Myometrial cell (primary cell): Measurements from ENCODE around the gene CALCOCO2. TPM values are rescaled to one million over a fixed set of nuclear protein-coding genes. Genes with fewer than 3 reads are reported as not detected.

Experiments used
- total RNA-seq: library from RNA; depleted of rRNA; stranded (reverse); fragments of >200 nt; gene quantifications from 2 replicates; pipeline ENCODE4 v1.2.3, GENCODE V29; 2015

Gene CALCOCO2
- total RNA-seq: 48.9 and 54.5 TPM in 2 replicates

GRCh38 chr17:48830840-48831548 lies at the start of gene CALCOCO2:
Gene CALCOCO2, plus strand, starts transcription at chr17:48831035. Its CDS starts 10,673 bp downstream, at chr17:48841708.

GRCh38 chr17:48816774-48817590 lies 13.9 kb upstream of the CALCOCO2 start, which contains the start of gene TTLL6:
Gene TTLL6, minus strand, starts transcription at chr17:48817229. Its CDS starts 157 bp downstream, at chr17:48817072.

GRCh38 chr17:48908047-48908843 lies 77.4 kb downstream of the CALCOCO2 start, which contains the start of gene UBE2Z:
Gene UBE2Z, plus strand, starts transcription at chr17:48908407. Its CDS starts 97 bp downstream, at chr17:48908504.

Other genes starting within 250 kb of the CALCOCO2 start
- gene HOXB3, start 240.8 kb upstream of the CALCOCO2 start, total RNA-seq: 5.5 and 6.4 TPM in 2 replicates
- gene HOXB5, start 237.3 kb upstream of the CALCOCO2 start, total RNA-seq: 0.18 TPM in 1 of 2 replicates, not detected in the other
- gene HOXB6, start 226.0 kb upstream of the CALCOCO2 start, total RNA-seq: 2.8 and 11.0 TPM in 2 replicates
- 7.1 and 7.8 TPM in 2 replicates for gene HOXB7, start 220.0 kb upstream of the CALCOCO2 start, total RNA-seq
- not detected in 2 replicates for gene HOXB8, start 215.7 kb upstream of the CALCOCO2 start, total RNA-seq
- gene HOXB9, start 204.7 kb upstream of the CALCOCO2 start, total RNA-seq: 0.71 TPM in 1 of 2 replicates, not detected in the other
- gene PRAC1, start 108.5 kb upstream of the CALCOCO2 start, total RNA-seq: not detected in 2 replicates
- not detected in 2 replicates for gene PRAC2, start 107.8 kb upstream of the CALCOCO2 start, total RNA-seq
- not detected in 2 replicates for gene HOXB13, start 102.3 kb upstream of the CALCOCO2 start, total RNA-seq
- gene TTLL6, start 13.8 kb upstream of the CALCOCO2 start, total RNA-seq: not detected in 2 replicates
- 205 and 249 TPM in 2 replicates for gene ATP5MC1, start 61.8 kb downstream of the CALCOCO2 start, total RNA-seq
- 93.2 and 99.2 TPM in 2 replicates for gene UBE2Z, start 77.4 kb downstream of the CALCOCO2 start, total RNA-seq
- gene SNF8, start 113.8 kb downstream of the CALCOCO2 start, total RNA-seq: 127 and 169 TPM in 2 replicates
- not detected in 2 replicates for gene GIP, start 137.6 kb downstream of the CALCOCO2 start, total RNA-seq
- 0.86 and 1.9 TPM in 2 replicates for gene IGF2BP1, start 166.3 kb downstream of the CALCOCO2 start, total RNA-seq